ENCODE data around the gene VPS37C. TPM values are rescaled to one million over a fixed set of nuclear protein-coding genes. Genes with fewer than 3 reads are reported as not detected.
"Not testable (repeated sequence)": the region's sequence is repeated elsewhere in the genome, so short reads cannot be mapped to it uniquely, and the experiment has no call there.

Gene VPS37C
- 8.6 TPM for total RNA-seq
- polyA plus RNA-seq, result 23.5 TPM

- under 1% methylated on average over 83 of the region's 85 CpGs for WGBS
- H3K4me1 ChIP-seq (ENCODE audit: insufficient read depth), result no peaks in the 10 kb centered on the region
- DNase-seq (ENCODE audit: extremely low spot score), result peak; percentile 66
- no peaks in the 10 kb centered on the region for H3K36me3 ChIP-seq (ENCODE audit: insufficient read depth)
- H3K27ac ChIP-seq (ENCODE audit: low read depth), result peak within 1 kb of the TSS; percentile 98
- peak within 1 kb of the TSS; percentile 91 for H3K4me3 ChIP-seq (ENCODE audit: low read depth, low read length)
Observed at GRCh38 chr11:61161190-61162091, at the start of gene VPS37C. TSS of gene VPS37C (minus strand) at chr11:61161426. CDS start at chr11:61138829, 22,597 bp downstream.

GRCh38 chr11:61210629-61211028, 49.4 kb upstream of the VPS37C start:
- H3K4me1 ChIP-seq (ENCODE audit: insufficient read depth); H3K27ac ChIP-seq (ENCODE audit: low read depth); H3K36me3 ChIP-seq (ENCODE audit: insufficient read depth); DNase-seq (ENCODE audit: extremely low spot score); H3K4me3 ChIP-seq (ENCODE audit: low read depth, low read length): not testable (repeated sequence)
- WGBS, result no CpG with 5 or more reads among the region's 6 CpGs

GRCh38 chr11:61207636-61208310, 46.5 kb upstream of the VPS37C start:
- not testable (repeated sequence) for DNase-seq (ENCODE audit: extremely low spot score); H3K27ac ChIP-seq (ENCODE audit: low read depth); H3K4me1 ChIP-seq (ENCODE audit: insufficient read depth); H3K4me3 ChIP-seq (ENCODE audit: low read depth, low read length); H3K36me3 ChIP-seq (ENCODE audit: insufficient read depth)
- WGBS, result no CpG with 5 or more reads among the region's 9 CpGs

- DNase-seq (ENCODE audit: extremely low spot score); H3K36me3 ChIP-seq (ENCODE audit: insufficient read depth): not testable (repeated sequence)
- WGBS, result 55% methylated on average over 14 of the region's 14 CpGs
Observed at GRCh38 chr11:61204502-61205059, 43.4 kb upstream of the VPS37C start.

GRCh38 chr11:61203873-61204272, 42.6 kb upstream of the VPS37C start:
- H3K4me3 ChIP-seq (ENCODE audit: low read depth, low read length); H3K36me3 ChIP-seq (ENCODE audit: insufficient read depth); H3K4me1 ChIP-seq (ENCODE audit: insufficient read depth); DNase-seq (ENCODE audit: extremely low spot score); H3K27ac ChIP-seq (ENCODE audit: low read depth): not testable (repeated sequence)
- WGBS, result 80% methylated on average over 2 of the region's 5 CpGs

More at GRCh38 chr11:61204502-61205059, 43.4 kb upstream of the VPS37C start:
- H3K4me3 ChIP-seq (ENCODE audit: low read depth, low read length); H3K4me1 ChIP-seq (ENCODE audit: insufficient read depth); H3K27ac ChIP-seq (ENCODE audit: low read depth): not testable (repeated sequence)

- WGBS, result 54% methylated on average over 17 of the region's 18 CpGs
- not testable (repeated sequence) for H3K4me1 ChIP-seq (ENCODE audit: insufficient read depth); DNase-seq (ENCODE audit: extremely low spot score); H3K4me3 ChIP-seq (ENCODE audit: low read depth, low read length); H3K36me3 ChIP-seq (ENCODE audit: insufficient read depth); H3K27ac ChIP-seq (ENCODE audit: low read depth)
Observed at GRCh38 chr11:61202950-61203746, 41.9 kb upstream of the VPS37C start, which contains the start of gene PGA3. TSS of gene PGA3 (plus strand) at chr11:61203515. CDS start at chr11:61203565, 50 bp downstream.

- DNase-seq (ENCODE audit: extremely low spot score), result no peak
- H3K4me3 ChIP-seq (ENCODE audit: low read depth, low read length), result no peak overlapping the region
- H3K4me1 ChIP-seq (ENCODE audit: insufficient read depth), result no peaks in the 10 kb centered on the region
- no peaks in the 10 kb centered on the region for H3K36me3 ChIP-seq (ENCODE audit: insufficient read depth)
- no peak overlapping the region for H3K27ac ChIP-seq (ENCODE audit: low read depth)
- 88% methylated on average over 14 of the region's 14 CpGs for WGBS
Observed at GRCh38 chr11:61201476-61201875, 40.2 kb upstream of the VPS37C start.

- no peaks in the 10 kb centered on the region for H3K36me3 ChIP-seq (ENCODE audit: insufficient read depth)
- H3K4me3 ChIP-seq (ENCODE audit: low read depth, low read length), result no peak overlapping the region
- no peaks in the 10 kb centered on the region for H3K4me1 ChIP-seq (ENCODE audit: insufficient read depth)
- WGBS, result 85% methylated on average over 4 of the region's 4 CpGs
- no peak overlapping the region for H3K27ac ChIP-seq (ENCODE audit: low read depth)
- DNase-seq (ENCODE audit: extremely low spot score), result no peak
Observed at GRCh38 chr11:61198948-61199523, 37.8 kb upstream of the VPS37C start.

- 79% methylated on average over 6 of the region's 6 CpGs for WGBS
- no peak for DNase-seq (ENCODE audit: extremely low spot score)
- H3K4me1 ChIP-seq (ENCODE audit: insufficient read depth), result no peaks in the 10 kb centered on the region
- no peaks in the 10 kb centered on the region for H3K36me3 ChIP-seq (ENCODE audit: insufficient read depth)
- H3K27ac ChIP-seq (ENCODE audit: low read depth), result no peak overlapping the region
- no peak overlapping the region for H3K4me3 ChIP-seq (ENCODE audit: low read depth, low read length)
Observed at GRCh38 chr11:61198361-61198760, 37.1 kb upstream of the VPS37C start.

GRCh38 chr11:61195719-61196118, 34.5 kb upstream of the VPS37C start:
- no peak for DNase-seq (ENCODE audit: extremely low spot score)
- no peaks in the 10 kb centered on the region for H3K36me3 ChIP-seq (ENCODE audit: insufficient read depth)
- no peak overlapping the region for H3K27ac ChIP-seq (ENCODE audit: low read depth)
- WGBS, result 67% methylated on average over 7 of the region's 7 CpGs
- H3K4me1 ChIP-seq (ENCODE audit: insufficient read depth), result no peaks in the 10 kb centered on the region
- H3K4me3 ChIP-seq (ENCODE audit: low read depth, low read length), result no peak overlapping the region

GRCh38 chr11:61194981-61195695, 33.9 kb upstream of the VPS37C start:
- Histone ChIP-seq H3K36me3 (ENCODE audit: insufficient read depth) (no peaks in the 10 kb centered on the region), H3K4me1 (ENCODE audit: insufficient read depth) (no peaks in the 10 kb centered on the region), H3K4me3 (ENCODE audit: low read depth, low read length) (no peak overlapping the region), H3K27ac (ENCODE audit: low read depth) (no peak overlapping the region)
- 70% methylated on average over 7 of the region's 7 CpGs for WGBS
- DNase-seq (ENCODE audit: extremely low spot score), result no peak

- 64% methylated on average over 12 of the region's 12 CpGs for WGBS
- Histone ChIP-seq H3K4me1 (ENCODE audit: insufficient read depth) (no peaks in the 10 kb centered on the region), H3K36me3 (ENCODE audit: insufficient read depth) (no peaks in the 10 kb centered on the region), H3K4me3 (ENCODE audit: low read depth, low read length) (no peak overlapping the region), H3K27ac (ENCODE audit: low read depth) (no peak overlapping the region)
- no peak for DNase-seq (ENCODE audit: extremely low spot score)
Observed at GRCh38 chr11:61194169-61194671, 33.0 kb upstream of the VPS37C start.

All from urinary bladder (tissue), 4 donors.